NCI-H446 (cell line): ENCODE data around the gene AFF3.
"Not testable (repeated sequence)": the region's sequence is repeated elsewhere in the genome, so short reads cannot be mapped to it uniquely, and the experiment has no call there.

Experiments used
- DNase-seq, 2 experiments: peaks; one replicate each; lab custom pipeline; 2025; lab: John Stamatoyannopoulos, UW

Gene AFF3

DNA sequence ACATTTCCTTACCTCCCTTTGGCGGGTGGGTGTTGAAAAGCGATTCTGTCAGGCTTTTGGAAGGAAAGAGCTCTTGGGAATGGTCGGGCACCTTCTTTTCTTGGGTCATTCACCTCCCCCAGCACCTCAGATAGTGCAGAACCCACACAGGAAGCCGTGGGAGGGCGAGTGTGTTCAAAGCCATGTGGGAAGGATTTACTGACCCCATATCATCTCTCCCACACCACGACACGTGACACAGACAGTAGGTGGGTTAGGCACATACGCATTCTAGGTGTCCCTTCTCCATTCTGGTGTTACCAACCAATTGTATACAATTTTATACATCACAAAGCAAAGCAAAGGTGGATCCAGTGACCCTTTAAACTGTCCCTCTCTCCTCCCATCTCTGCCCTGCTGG, 388.9 kb downstream of the AFF3 start:
- no peak for DNase-seq

DNA sequence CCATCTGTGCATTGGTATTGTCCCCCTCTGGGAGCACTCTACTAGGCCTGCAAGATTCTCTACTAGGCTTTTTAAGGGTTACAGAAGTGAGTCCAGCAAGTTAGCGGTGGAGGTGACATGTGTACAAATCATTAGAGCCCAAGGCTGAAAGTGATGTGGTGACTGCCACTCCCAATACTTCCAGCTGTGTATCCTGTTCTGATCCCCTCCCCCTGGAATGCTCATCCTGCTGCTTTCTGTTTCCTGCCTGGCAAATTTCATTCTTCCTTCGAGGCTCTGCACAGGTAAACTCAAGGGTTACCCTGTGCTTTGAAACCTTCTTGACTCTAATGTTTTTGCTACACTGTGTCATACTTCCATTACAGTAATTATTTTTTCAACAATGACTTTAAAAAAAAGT, 394.0 kb downstream of the AFF3 start:
- no peak for DNase-seq

DNA sequence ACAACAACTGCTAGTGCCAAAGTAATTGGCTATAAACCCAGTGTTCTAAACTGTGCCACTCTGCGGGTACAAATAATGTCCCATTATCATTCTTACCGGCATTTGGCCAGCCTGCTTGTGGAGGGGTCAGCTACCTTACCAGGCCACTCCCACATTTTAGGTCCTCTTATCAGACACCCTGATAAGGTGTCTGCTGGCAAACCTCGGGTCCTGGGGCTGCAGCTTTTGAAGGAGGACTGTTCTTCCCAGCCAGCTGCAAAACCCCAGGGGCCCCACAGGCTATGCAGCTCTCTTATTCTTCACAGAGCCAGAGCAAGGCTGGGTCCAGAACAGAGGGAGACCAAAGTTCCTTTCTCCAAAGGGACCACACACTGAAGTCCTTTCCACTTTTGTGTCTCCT, 394.5 kb downstream of the AFF3 start:
- no peak for DNase-seq

DNA sequence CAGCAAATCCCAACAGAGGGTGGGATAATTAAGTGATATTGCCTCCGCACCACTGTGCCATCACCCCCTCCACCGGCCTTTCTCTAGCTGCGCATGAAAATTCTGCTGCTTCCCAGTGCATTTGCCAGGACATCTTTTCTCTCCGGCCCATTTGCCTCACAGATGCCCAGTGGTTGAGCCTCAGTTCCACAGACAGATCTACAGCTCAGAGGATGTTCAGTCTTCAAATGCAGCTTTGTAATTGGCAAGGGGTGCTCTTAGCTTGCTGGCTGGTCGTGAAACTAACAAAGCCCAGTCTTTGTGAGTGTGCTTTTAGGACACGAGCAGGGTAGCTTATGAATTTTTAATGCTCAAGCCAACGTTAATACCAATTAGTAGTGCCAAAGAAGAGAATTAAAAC, 399.2 kb downstream of the AFF3 start:
- DNase-seq: no peak

DNA sequence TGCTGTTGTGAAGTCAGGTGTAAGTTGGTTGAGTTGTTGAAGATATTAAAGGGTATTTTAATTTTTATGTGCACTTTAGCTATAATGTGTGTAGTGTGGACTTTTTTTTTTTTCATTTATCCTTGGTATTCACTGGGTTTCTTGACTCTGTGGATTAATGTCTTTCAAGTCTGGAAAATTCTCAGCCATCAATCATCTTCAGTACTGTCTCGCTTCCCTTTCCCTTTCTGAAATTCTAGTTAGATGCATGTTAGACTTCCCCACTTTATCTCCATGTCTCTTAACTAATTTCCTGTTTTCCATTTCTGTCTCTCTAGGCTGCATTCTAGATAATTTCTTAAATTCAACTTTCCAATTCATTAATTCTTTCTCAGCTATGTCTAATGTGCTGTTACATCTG, 404.9 kb downstream of the AFF3 start:
- no peak for DNase-seq

GRCh38 chr2:99735753-99736152, 406.6 kb downstream of the AFF3 start:
- DNase-seq: no peak

DNA sequence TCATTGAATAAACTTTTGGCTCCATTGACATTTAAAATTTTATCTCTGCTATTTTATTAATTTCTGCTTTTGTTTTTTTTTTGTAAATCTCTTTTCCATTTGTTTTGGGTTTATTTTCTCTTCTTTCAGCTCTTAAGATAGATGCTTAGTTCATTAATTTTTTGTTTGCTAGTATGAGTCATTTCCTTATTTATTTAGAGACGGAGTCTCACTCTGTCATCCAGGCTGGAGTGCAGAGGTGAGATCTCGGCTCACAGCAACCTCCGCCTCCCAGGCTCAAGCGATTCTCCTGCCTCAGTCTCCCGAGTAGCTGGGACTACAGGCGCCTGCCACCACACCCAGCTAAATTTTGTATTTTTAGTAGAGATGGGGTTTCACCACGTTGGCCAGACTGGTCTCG, 407.1 kb downstream of the AFF3 start:
- DNase-seq: not testable (repeated sequence)

- no peak for DNase-seq
Observed at GRCh38 chr2:99734236-99734635, 408.2 kb downstream of the AFF3 start.

- no peak for DNase-seq
Observed at GRCh38 chr2:99729104-99730025, 413.0 kb downstream of the AFF3 start.

- no peak for DNase-seq
Observed at GRCh38 chr2:99728166-99728565, 414.2 kb downstream of the AFF3 start.

- DNase-seq: no peak
Observed at GRCh38 chr2:99727199-99727598, 415.2 kb downstream of the AFF3 start.

DNA sequence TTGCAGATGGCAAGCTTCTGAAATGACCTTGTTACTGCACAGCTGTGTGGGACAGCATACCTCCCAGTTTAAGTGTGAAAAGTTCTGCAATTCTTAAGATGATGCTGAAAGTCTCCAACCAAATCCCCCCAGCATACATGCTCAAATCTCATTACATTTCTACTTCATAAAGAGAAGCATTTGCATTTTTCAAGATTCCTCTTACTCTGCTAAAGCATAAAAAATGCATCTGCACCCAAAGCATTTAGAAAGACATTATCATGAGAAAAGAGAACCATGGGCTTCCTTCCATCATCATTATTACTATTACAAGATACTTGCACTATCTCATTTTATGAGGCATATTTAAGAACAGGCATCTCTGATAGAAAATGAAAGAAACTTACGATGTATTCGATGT, 415.7 kb downstream of the AFF3 start:
- no peak for DNase-seq

DNA sequence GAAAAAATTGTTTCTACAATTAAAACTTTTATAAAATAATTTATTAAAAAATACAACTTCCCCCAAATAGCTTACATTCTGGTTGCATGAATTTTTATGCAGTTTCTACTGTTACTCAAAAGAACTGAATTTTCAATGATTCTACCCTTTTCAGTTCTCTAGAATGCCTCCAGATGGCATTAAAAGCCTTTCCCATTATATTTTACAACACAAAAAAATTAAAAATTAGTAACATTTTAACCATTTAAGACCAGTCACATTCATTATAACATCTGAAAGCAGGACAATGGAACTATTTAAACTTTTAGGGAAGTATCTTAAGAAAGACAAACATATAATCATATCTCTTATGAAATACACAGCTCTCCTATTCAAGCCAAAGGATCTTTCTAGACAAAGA, 416.6 kb downstream of the AFF3 start:
- no peak for DNase-seq

- DNase-seq: no peak
Observed at GRCh38 chr2:99722476-99722875, 419.9 kb downstream of the AFF3 start.

GRCh38 chr2:99719102-99719501, 423.3 kb downstream of the AFF3 start:
- no peak for DNase-seq

- DNase-seq: no peak
Observed at GRCh38 chr2:99715956-99716355, 426.4 kb downstream of the AFF3 start.

DNA sequence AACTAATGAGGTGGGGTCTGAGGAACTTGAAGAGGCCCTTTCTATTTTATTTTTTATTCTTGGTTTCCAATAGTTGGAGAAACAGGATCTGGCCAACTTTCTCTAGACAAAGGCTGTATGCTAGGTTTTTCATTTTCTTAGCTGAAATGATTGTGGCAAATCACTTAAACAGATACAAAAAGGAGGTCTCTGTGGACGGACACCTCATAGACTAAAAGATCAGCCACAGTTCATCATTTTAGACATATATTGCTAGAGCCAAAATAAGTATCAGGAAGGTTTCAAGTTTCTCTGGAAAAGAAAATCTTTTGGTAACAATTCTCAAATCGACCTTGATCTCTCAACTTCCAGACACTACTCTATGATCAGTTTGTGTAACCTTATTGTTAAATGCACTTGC, 428.0 kb downstream of the AFF3 start:
- no peak for DNase-seq

DNA sequence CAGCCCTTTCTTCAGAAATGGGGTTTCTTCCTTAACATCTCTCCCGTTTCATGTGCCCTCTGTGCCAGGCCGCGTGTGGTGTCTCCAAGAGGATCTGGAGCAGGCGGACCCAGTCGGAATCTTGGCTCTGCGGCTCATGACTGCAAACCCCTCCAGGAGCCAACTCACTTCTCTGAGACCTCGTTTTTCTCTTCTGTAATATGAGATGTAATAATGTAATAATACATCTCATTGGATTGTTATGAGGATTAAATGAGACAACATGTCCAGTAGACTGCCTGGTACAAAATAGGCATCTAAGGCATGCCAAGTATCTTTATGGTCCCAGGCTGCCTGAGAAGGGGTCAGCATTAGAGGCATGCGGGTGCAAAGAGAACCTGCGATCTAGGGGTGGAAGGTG, 431.2 kb downstream of the AFF3 start:
- peak in 1 of 2 experiments; percentile 54 for DNase-seq

DNA sequence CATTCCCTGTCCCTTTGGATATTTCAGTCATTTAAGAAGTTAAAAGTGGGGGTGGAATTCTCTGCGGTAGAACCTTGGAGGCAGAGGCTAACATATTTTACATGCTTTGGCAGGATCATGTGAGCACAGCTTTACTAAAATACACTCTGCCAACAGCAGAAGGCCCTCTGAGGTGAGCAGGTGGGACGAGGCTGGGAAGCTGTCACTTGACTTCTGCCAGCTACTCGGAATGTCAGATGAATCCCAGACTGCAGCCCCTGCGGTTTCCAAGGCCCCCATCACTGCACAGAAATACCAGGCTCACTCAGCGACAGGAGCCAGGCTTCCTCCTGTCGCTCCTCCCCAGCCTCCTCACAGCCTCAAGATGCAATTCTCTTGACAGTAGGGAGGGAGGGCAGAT, 431.7 kb downstream of the AFF3 start:
- peak in 1 of 2 experiments; percentile 72 for DNase-seq

DNA sequence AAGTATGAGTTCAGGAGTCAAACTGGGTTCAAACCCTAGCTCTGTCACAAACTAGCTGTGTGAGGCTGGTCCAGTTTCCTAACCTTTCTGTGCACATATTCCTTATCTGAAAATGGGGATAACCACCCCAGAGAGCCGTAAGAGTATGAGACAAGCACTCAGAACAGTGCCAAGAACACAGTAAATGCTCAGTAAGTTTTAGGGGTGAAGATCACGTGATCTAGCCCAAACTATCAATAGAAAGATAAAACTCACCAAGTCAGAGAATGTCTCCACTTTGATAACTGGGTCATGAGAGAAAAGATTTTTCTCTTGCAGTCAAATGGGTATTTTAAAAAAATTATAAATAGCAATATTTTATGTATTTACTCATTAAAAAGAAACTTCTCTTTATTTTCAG, 433.2 kb downstream of the AFF3 start:
- no peak for DNase-seq

DNA sequence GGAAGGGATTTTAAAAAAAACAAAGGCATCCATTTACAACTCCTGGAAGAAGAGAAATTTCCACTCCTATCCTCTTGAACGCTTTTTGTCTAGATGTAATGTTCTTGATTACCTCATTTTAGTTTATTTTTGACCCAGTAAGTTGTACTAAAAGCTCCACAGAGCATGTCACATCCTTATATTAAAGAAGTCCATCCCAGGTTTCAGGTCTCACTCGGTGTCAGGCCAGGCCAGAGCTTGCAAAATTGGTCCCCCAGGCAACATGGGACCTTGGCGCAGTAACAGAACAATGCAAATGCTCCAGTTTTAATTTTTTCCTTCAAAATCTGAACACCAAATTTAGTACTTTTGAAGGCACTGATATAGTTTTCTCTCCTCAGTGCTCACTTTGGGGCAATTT, 434.2 kb downstream of the AFF3 start:
- DNase-seq: peak in 1 of 2 experiments; percentile 14

DNA sequence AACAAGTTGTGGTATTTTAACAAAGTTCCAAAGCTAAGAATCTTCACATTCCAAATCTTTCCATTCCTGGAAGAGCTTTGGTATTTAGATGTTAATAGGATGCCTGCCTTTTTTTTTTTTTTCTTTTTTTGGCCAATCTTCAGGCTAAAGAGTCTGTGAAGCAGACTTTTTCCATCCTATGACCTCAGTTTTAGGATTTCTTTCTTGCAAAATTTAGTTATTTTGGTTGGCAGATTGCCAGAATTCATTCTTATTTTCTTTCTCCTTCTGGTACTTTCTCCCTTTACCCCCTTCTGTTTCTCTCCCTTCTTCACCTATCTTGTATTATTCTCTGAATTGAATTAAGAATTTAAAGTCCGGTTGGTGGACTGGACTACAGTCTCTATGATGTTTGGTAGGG, 434.8 kb downstream of the AFF3 start:
- DNase-seq: peak in 1 of 2 experiments; percentile 32

DNA sequence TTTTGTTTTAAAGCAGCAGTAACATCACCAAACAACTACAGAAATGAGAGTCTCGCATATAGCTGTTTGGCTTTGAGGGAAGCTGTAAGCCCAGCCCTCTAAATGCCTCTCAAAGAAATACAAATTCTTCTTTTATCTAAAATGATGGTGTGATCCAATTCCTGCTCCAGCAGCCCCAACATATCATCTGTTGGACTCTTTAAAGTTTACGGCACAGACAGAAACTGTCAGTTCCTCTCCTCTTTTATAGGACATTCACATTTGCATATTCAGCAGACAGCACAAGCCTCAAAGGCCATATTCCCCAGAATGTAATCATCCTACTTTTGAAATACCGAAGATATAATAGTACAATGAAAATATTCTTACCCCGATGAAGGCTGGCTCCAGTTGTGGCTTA, 435.7 kb downstream of the AFF3 start:
- DNase-seq: no peak

DNA sequence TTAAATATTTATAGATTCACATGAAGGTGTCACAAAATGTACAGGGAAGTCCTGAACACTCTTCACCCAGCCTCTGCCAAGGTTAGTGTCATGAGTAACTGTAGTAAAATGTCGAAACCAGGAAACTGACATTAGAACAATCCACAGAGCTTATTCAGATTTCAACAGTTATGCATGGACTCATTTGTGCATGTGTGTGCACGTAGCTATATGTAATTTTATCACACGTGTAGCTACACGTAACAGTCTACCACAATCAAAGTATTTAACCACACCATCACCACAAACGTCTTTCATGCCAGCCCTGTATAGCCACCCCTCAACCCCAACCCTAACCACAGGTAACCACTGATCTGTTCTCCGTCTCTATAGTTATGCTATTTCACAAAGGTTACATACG, 440.9 kb downstream of the AFF3 start:
- DNase-seq: no peak
